ENCODE results near the gene RAB31. TPM values are rescaled to one million over a fixed set of nuclear protein-coding genes. Genes with fewer than 3 reads are reported as not detected.

Gene RAB31
- polyA plus RNA-seq, 1 of the 3 experiments (the other 2 are of a cell fraction): 23.0 TPM

- peaks cover 6% of the 10 kb centered on the region for H3F3A ChIP-seq (replicated peaks; ENCODE audit: insufficient read depth)
- no peak for DNase-seq
Observed at GRCh38 chr18:9765501-9765900, 57.4 kb downstream of the RAB31 start.

DNA sequence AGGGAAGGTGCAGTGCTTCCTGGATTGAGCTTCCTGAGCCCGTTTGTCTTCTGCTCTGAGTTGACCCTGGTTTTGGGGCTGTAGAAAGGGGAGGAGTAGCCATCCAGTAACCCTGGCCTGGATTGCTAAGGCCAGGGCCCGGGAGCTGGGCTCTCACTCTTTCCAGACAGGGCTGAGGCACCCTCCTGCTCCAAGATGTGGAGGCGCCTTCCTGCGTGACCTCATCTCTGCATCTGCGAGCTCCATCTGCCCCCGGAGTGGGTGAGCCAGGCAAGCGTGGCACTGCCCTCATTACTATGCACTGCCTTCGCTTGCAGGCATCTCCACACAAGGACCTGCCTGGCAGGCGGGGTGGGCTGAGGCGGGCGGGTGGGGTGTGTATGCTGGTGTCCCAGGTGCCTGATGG lies 58.0 kb downstream of the RAB31 start:
- ChIA-PET CTCF (interaction anchor here (0.9 kb wide), 1 partner anchor 75 kb away, joined by 4 read pairs; no protein-coding TSS in a partner anchor), POLR2A (no interaction called here)
- Histone ChIP-seq H3K4me3 (ENCODE audit: low read depth in 2 of 2, low read length in 1 of 2) (no peak overlapping the region), H3K36me3 (replicated peaks in 1 of 2; ENCODE audit: control insufficient read depth in 1 of 2, insufficient read depth in 2 of 2, low read length in 1 of 2) (no peaks in the 10 kb centered on the region), H3K27me3 (ENCODE audit: insufficient read depth) (no peaks in the 10 kb centered on the region), H4K20me1 (ENCODE audit: insufficient read depth) (no peaks in the 10 kb centered on the region), H3K79me2 (ENCODE audit: insufficient read depth) (peaks cover 40% of the 10 kb centered on the region; the same call in 1 of the 2 replicates), H3F3A (replicated peaks; ENCODE audit: insufficient read depth) (peaks cover 6% of the 10 kb centered on the region), H3K4me2 (no peak overlapping the region), H3K4me1 (ENCODE audit: control insufficient read depth in 1 of 2, insufficient read depth in 2 of 2, low read depth in 1 of 2, low read length in 1 of 2) (no peaks in the 10 kb centered on the region), H3K9me2 (no peaks in the 10 kb centered on the region), H2AFZ (ENCODE audit: low read depth) (no peak overlapping the region), H3K27ac (ENCODE audit: low read depth in 2 of 2, low read length in 1 of 2) (no peak overlapping the region), H3K9ac (no peak overlapping the region), H3K9me3 (no peaks in the 10 kb centered on the region)
- DNase-seq: no peak
- whole genome bisulfite sequencing (ENCODE audit: low lambda C conversion rate): 68% methylated on average over 6 of the region's 11 CpGs
- TF ChIP-seq RCOR1 (IDR thresholded peaks at IDR 0.05; ENCODE audit: low read length) (no peak), TCF12 (IDR thresholded peaks at IDR 0.05) (no peak), PBX3 (IDR thresholded peaks at IDR 0.05) (no peak), SIN3A (IDR thresholded peaks at IDR 0.05; ENCODE audit: borderline replicate concordance, low read depth, low read length) (no peak), ZBTB33 (IDR thresholded peaks at IDR 0.05; ENCODE audit: borderline replicate concordance, low read depth) (no peak), SMC3 (IDR thresholded peaks at IDR 0.05; ENCODE audit: low read depth, low read length) (no peak), FOXJ3 (CRISPR knock-in tag; IDR thresholded peaks at IDR 0.05) (no peak), POLR2AphosphoS5 (IDR thresholded peaks at IDR 0.05; ENCODE audit: low read depth, low read length) (no peak), TEAD4 (IDR thresholded peaks at IDR 0.05; ENCODE audit: borderline replicate concordance, insufficient read depth) (no peak)
- TF ChIP-seq, protein P1, sequence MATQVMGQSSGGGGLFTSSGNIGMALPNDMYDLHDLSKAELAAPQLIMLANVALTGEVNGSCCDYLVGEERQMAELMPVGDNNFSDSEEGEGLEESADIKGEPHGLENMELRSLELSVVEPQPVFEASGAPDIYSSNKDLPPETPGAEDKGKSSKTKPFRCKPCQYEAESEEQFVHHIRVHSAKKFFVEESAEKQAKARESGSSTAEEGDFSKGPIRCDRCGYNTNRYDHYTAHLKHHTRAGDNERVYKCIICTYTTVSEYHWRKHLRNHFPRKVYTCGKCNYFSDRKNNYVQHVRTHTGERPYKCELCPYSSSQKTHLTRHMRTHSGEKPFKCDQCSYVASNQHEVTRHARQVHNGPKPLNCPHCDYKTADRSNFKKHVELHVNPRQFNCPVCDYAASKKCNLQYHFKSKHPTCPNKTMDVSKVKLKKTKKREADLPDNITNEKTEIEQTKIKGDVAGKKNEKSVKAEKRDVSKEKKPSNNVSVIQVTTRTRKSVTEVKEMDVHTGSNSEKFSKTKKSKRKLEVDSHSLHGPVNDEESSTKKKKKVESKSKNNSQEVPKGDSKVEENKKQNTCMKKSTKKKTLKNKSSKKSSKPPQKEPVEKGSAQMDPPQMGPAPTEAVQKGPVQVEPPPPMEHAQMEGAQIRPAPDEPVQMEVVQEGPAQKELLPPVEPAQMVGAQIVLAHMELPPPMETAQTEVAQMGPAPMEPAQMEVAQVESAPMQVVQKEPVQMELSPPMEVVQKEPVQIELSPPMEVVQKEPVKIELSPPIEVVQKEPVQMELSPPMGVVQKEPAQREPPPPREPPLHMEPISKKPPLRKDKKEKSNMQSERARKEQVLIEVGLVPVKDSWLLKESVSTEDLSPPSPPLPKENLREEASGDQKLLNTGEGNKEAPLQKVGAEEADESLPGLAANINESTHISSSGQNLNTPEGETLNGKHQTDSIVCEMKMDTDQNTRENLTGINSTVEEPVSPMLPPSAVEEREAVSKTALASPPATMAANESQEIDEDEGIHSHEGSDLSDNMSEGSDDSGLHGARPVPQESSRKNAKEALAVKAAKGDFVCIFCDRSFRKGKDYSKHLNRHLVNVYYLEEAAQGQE (IDR thresholded peaks at IDR 0.05; ENCODE audit: low read depth, low read length): no peak

More at GRCh38 chr18:9765501-9765900, 57.4 kb downstream of the RAB31 start:
- 91% methylated on average over 4 of the region's 4 CpGs for WGBS (ENCODE audit: low lambda C conversion rate)
- H3K4me3 ChIP-seq (ENCODE audit: low read depth in 2 of 2, low read length in 1 of 2): no peak overlapping the region
- no peaks in the 10 kb centered on the region for H3K9me2 ChIP-seq
- H3K9me3 ChIP-seq: no peaks in the 10 kb centered on the region
- H3K9ac ChIP-seq: no peak overlapping the region
- no peaks in the 10 kb centered on the region for H4K20me1 ChIP-seq (ENCODE audit: insufficient read depth)
- H2AFZ ChIP-seq (ENCODE audit: low read depth): no peak overlapping the region
- H3K27ac ChIP-seq (ENCODE audit: low read depth in 2 of 2, low read length in 1 of 2): no peak overlapping the region
- CTCF ChIA-PET: interaction anchor here (0.7 to 0.9 kb wide), 2 partner anchors 15 to 74 kb away, joined by 4 read pairs; no protein-coding TSS in a partner anchor
- peaks cover 34% of the 10 kb centered on the region; the same call in 1 of the 2 replicates for H3K79me2 ChIP-seq (ENCODE audit: insufficient read depth)
- H3K4me2 ChIP-seq: no peak overlapping the region
- no peak for TF ChIP-seq TAF1 (IDR thresholded peaks at IDR 0.05; ENCODE audit: borderline replicate concordance, low read depth, low read length)
- no peak for TF ChIP-seq MAX (IDR thresholded peaks at IDR 0.05; ENCODE audit: low read depth)
- no peak for TF ChIP-seq EZH2phosphoT487 (IDR thresholded peaks at IDR 0.05; ENCODE audit: borderline replicate concordance, low read depth)
- TF ChIP-seq NRF1 (IDR thresholded peaks at IDR 0.05; ENCODE audit: low read depth, low read length): no peak
- TF ChIP-seq, protein P1 (IDR thresholded peaks at IDR 0.05; ENCODE audit: low read depth, low read length): no peak
- TF ChIP-seq GABPA (IDR thresholded peaks at IDR 0.05; ENCODE audit: low read depth): no peak
- TF ChIP-seq MEF2A (IDR thresholded peaks at IDR 0.05; ENCODE audit: borderline replicate concordance, low read depth): no peak
- TF ChIP-seq POLR2AphosphoS5 (IDR thresholded peaks at IDR 0.05; ENCODE audit: low read depth, low read length): no peak
- no peaks in the 10 kb centered on the region for H3K36me3 ChIP-seq (replicated peaks in 1 of 2; ENCODE audit: control insufficient read depth in 1 of 2, insufficient read depth in 2 of 2, low read length in 1 of 2)
- no peaks in the 10 kb centered on the region for H3K4me1 ChIP-seq (ENCODE audit: control insufficient read depth in 1 of 2, insufficient read depth in 2 of 2, low read depth in 1 of 2, low read length in 1 of 2)
- no peaks in the 10 kb centered on the region for H3K27me3 ChIP-seq (ENCODE audit: insufficient read depth)
- POLR2A ChIA-PET: no interaction called here

Data from SK-N-SH (cell line).